Measurements from ENCODE around the gene CABP7. TPM values are rescaled to one million over a fixed set of nuclear protein-coding genes. Genes with fewer than 3 reads are reported as not detected.
A peak's percentile ranks its signal among the peaks of the same experiment; 100 is the strongest.

The CABP7 gene
- total and polyA plus RNA-seq, 2 experiments from 2014 or later, result 0.06 to 0.24 TPM

- no peak for TF ChIP-seq ZNF331 (CRISPR knock-in tag; IDR thresholded peaks at IDR 0.05; ENCODE audit: low read depth)
Observed at GRCh38 chr22:29735416-29735815, 15.6 kb downstream of the CABP7 start.

DNA sequence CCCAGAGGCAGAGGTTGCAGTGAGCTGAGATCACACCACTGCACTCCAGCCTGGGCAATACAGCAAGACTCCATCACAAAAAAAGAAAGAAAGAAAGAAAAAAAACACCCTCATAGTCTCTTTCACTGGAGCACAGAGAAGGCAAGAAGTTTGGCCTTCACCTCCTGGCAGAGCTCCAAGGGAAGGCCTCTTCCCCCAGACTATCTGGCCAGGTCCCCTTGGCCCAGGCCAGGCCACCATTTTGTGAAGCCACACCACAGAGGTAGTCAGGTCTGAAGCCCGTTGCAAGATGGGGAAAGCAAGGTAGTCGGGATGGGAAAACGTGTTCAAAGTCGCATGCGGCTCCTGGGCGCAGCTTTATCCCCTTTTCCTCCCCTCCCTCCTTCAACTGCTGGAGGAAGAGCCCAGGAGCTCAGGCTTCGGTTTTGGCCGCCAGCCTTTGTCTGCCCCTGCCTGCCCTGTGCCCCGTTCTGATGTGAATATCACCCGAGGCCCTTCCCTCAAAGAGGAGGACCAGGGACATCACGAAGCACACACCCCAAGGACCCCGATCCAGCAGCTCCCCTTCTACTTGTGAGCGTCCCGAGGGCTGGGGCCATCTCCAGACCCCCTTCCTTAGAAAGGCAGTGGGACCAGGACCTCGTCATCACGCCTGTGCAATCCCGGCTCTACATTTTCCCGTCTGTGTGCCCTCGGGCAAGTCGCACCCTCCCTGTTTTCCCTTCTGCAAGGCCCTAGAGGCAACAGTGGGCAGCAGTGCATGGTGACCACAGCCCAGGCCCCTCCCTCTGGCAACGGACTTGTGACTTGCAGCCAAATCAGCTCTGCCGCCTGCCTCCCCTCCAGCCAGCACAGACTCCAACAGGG lies 17.7 kb downstream of the CABP7 start:
- no peak overlapping the region for H3K27ac Mint-ChIP-seq
- no peaks in the 10 kb centered on the region for H3K79me2 ChIP-seq (replicated peaks; ENCODE audit: insufficient read depth)
- peak; percentile 13 for ATAC-seq
- H3K27ac ChIP-seq (ENCODE audit: low read depth), result no peak overlapping the region
- peaks cover 22% of the 10 kb centered on the region for H3K4me1 Mint-ChIP-seq
- H3K9me3 Mint-ChIP-seq, result 0 out of 3 replicates have a peak, but pooled peaks cover 2% of the 10 kb centered on the region
- peaks cover 3% of the 10 kb centered on the region; the same call in 1 of the 3 replicates for H3K36me3 Mint-ChIP-seq (ENCODE audit: low read depth)
- peaks cover 14% of the 10 kb centered on the region for H3K4me1 ChIP-seq (ENCODE audit: insufficient read depth)
- no peak overlapping the region for H3K4me3 ChIP-seq
- H3K27me3 Mint-ChIP-seq (ENCODE audit: insufficient read depth, low read depth, poor library complexity), result peaks cover 7% of the 10 kb centered on the region
- no peak overlapping the region for H3K4me2 ChIP-seq
- H2AFZ ChIP-seq, result no peak overlapping the region
- no peaks in the 10 kb centered on the region for H3K9me2 ChIP-seq (ENCODE audit: insufficient read depth)
- H3K27me3 ChIP-seq (ENCODE audit: insufficient read depth), result no peaks in the 10 kb centered on the region
- H3F3A ChIP-seq (replicated peaks; ENCODE audit: low read depth), result no peaks in the 10 kb centered on the region
- H4K20me1 ChIP-seq (replicated peaks; ENCODE audit: insufficient read depth), result no peaks in the 10 kb centered on the region
- no peak for DNase-seq (ENCODE audit: low spot score)
- H3K36me3 ChIP-seq (ENCODE audit: insufficient read depth), result no peaks in the 10 kb centered on the region
- no peak overlapping the region for H3K4me3 Mint-ChIP-seq
- no peak for TF ChIP-seq EZH2phosphoT487 (IDR thresholded peaks at IDR 0.05; ENCODE audit: unreplicated experiment)
- TF ChIP-seq NANOG (IDR thresholded peaks at IDR 0.05; ENCODE audit: borderline replicate concordance), result no peak
- no peak for TF ChIP-seq ZNF114 (CRISPR knock-in tag; IDR thresholded peaks at IDR 0.05)
- TF ChIP-seq EZH2 (IDR thresholded peaks at IDR 0.05; ENCODE audit: low read depth, unreplicated experiment), result no peak
- TF ChIP-seq ZNF462 (CRISPR knock-in tag; IDR thresholded peaks at IDR 0.05), result no peak
- no peak for TF ChIP-seq POLR2AphosphoS5 (IDR thresholded peaks at IDR 0.05; ENCODE audit: low read depth)
- no peak for TF ChIP-seq JUNB (IDR thresholded peaks at IDR 0.05; ENCODE audit: unreplicated experiment)
- no peak for TF ChIP-seq ETS1 (IDR thresholded peaks at IDR 0.05)
- no peak for TF ChIP-seq ZNF331 (CRISPR knock-in tag; IDR thresholded peaks at IDR 0.05; ENCODE audit: low read depth)
- TF ChIP-seq STAT1 (IDR thresholded peaks at IDR 0.05; ENCODE audit: unreplicated experiment), result no peak
- TF ChIP-seq CREB1 (CRISPR knock-in tag; IDR thresholded peaks at IDR 0.05; ENCODE audit: low read depth), result no peak

More at GRCh38 chr22:29735416-29735815, 15.6 kb downstream of the CABP7 start:
- no peak overlapping the region for H3K27ac Mint-ChIP-seq
- Histone ChIP-seq H3K27me3 (ENCODE audit: insufficient read depth) (no peaks in the 10 kb centered on the region), H3F3A (replicated peaks; ENCODE audit: low read depth) (no peaks in the 10 kb centered on the region), H3K4me2 (no peak overlapping the region; the same call in 1 of the 2 replicates), H3K27ac (ENCODE audit: low read depth) (no peak overlapping the region), H4K20me1 (replicated peaks; ENCODE audit: insufficient read depth) (no peaks in the 10 kb centered on the region), H3K4me1 (ENCODE audit: insufficient read depth) (peaks cover 14% of the 10 kb centered on the region), H3K4me3 (no peak overlapping the region), H3K9me2 (ENCODE audit: insufficient read depth) (no peaks in the 10 kb centered on the region), H3K36me3 (ENCODE audit: insufficient read depth) (no peaks in the 10 kb centered on the region), H2AFZ (no peak overlapping the region), H3K79me2 (replicated peaks; ENCODE audit: insufficient read depth) (no peaks in the 10 kb centered on the region)
- no peak overlapping the region for H3K4me3 Mint-ChIP-seq
- DNase-seq (ENCODE audit: low spot score) (no peak), ATAC-seq (peak; percentile 5; the same call in 2 of the 3 replicates)
- peaks cover 18% of the 10 kb centered on the region for H3K4me1 Mint-ChIP-seq
- peaks cover 2% of the 10 kb centered on the region for H3K27me3 Mint-ChIP-seq (ENCODE audit: insufficient read depth, low read depth, poor library complexity)
- H3K9me3 Mint-ChIP-seq, result 0 out of 3 replicates have a peak, but pooled peaks cover 2% of the 10 kb centered on the region
- peaks cover 3% of the 10 kb centered on the region; the same call in 1 of the 3 replicates for H3K36me3 Mint-ChIP-seq (ENCODE audit: low read depth)
